GM19099 (cell line): ENCODE results near the gene SERPINA6.

Source experiments
- POLR2A ChIP-seq: IDR thresholded peaks from 3 replicates; pipeline ENCODE4 v1.6.1; 2011; ENCODE audit warnings: low read depth; ENCODE audit not compliant: insufficient read length; ENCODE audit errors: extremely low read depth

SERPINA6 gene

GRCh38 chr14:94360945-94361565 is 37.9 kb upstream of the SERPINA6 start:
- TF ChIP-seq POLR2A = no peak

DNA sequence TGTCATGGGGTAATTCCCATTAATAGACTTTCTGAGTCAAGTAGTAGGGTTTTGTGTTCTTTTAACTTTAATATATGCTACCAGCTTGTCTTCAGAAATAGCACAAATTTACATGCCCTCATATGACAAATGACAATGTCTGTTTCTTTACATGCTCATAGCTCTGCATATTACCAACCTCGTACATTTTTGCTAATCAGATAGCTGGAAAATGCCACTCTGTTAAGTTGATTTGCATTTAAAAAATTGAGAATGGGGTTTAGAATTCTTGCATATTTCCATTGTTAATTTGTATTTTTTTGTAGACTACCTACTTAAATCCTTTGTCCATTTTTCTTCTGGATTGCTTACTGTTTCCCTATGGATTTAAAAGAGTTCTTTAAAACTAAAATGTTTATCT is 34.0 kb upstream of the SERPINA6 start:
- no peak for TF ChIP-seq POLR2A

GRCh38 chr14:94356379-94357056 is 33.4 kb upstream of the SERPINA6 start:
- no peak for TF ChIP-seq POLR2A

DNA sequence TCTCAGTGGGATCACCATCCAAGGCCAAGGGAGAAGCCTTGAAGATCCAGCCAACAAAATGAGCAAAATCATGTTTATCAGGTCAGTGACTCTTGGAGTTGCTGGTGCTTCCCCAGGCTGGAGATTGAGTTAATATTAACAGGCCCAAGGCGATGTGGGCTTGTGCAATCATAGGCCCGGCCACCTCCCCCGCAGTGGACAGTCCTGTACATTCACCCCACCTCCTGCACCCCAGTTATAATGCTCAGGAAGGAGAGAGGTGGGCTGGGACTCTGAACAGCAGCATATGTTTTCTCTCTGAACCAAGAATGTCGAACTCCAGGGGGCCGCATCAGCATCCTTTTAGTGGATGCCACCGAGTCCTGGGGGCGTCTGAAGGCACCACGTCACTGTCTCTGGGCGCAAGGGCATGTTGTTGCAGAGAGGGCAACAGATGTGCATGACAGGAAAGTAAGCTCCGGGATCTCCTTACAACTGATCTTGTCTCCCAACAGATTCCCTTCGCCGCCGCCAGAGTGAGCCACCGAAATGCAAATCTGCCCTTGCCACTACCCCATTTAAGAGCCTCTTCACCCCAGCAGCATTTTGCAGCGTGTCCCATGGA is 32.2 kb upstream of the SERPINA6 start:
- TF ChIP-seq POLR2A = peak; percentile 23

DNA sequence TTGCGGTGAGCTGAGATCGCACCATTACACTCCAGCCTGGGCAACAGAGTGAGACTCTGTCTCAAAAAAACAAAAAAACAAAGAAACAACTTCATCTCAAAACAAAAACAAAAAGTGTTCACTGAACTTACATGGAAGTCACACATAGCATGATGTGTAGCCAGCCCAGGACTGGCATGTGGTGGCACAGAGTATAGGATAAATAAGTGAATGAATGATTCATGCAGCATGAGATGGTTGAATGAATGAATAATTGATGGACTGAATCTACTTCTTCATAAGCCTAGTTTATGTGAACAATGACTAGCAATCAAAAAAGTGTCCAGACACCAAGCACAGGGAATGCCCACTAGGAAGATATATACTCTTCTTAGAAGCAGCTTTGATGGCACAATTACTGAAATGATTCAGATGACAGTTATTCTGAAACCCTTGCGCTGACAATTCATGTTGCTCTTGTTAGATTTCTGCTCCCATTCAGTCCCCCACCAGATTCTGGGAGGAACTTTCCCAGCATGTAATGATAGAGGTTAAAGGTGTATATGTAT is 31.6 kb upstream of the SERPINA6 start:
- no peak for TF ChIP-seq POLR2A

GRCh38 chr14:94349276-94349675 is 26.1 kb upstream of the SERPINA6 start:
- no peak for TF ChIP-seq POLR2A

DNA sequence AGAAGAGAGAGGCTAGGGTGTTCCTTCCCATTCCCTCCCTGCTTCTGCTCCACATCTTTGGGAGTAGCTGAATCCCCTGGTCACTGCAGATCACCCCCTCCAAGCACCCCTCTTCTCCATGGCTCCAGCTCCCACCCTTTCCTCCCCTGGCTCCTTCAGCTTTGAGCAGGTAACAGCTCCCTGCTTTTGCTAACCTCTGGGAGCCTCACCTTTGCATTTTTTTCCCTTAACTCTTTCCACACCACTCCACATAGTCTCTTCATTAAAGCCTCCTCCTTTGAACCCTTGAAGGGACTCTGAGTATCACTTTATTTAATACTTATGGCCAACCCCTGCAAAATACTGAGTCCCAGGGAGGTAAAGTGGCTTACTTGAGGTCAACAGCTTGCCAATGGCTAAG is 25.7 kb upstream of the SERPINA6 start:
- TF ChIP-seq POLR2A = no peak

- TF ChIP-seq POLR2A = no peak
These were observed 23.7 kb upstream of the SERPINA6 start for GRCh38 chr14:94346841-94347240.

GRCh38 chr14:94346065-94346786 is 23.1 kb upstream of the SERPINA6 start:
- peak; percentile 34 for TF ChIP-seq POLR2A

GRCh38 chr14:94345344-94346064 is 22.4 kb upstream of the SERPINA6 start:
- no peak for TF ChIP-seq POLR2A

DNA sequence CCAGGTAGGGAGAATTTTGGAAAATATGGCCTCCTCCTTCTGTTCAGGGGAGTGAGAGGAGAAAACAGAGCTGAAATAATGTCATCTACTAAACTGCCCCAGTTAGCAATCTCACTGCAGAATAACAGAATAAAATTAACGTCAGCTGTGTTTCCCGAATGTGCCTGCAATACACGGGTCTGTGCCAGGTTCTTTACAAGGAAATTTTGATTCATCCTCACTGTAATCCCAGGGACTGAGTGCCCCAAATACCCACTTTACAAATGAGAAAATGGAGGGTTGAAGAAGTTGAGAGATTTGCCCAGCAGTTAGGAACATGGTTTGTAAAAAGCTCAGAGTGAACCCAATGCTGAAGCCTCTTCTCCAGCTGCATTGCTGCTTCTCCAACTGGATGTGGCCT is 21.3 kb upstream of the SERPINA6 start:
- no peak for TF ChIP-seq POLR2A

- no peak for TF ChIP-seq POLR2A
These were observed 20.3 kb upstream of the SERPINA6 start for GRCh38 chr14:94343238-94344005.

DNA sequence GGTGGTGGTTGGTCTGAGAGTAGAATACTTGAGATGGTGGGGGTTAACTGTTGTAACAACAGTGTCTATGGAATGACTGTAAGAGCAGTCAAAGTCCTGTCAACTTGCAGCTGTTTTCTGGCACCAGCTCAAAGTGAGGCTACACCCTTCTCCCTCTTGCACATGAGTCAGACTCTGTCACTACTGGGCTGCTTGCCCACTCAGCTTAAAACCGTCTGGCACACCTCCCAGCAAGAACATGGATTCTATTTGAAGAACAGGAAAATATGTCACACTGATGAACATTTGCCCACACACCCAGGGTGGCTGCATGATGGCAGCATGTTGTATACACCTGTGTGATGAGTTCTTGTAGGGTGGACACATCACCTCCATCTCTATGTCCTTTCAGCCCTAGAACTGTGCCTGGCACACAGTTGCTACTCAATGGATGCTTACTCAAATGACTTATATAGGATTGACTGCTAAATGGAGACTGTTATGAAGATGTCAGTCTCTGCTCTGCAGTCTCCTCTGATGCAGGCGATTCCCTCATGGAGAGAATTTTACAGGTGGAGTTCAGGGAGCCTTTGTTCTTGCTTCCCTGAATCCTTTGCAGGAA is 19.3 kb upstream of the SERPINA6 start:
- no peak for TF ChIP-seq POLR2A

GRCh38 chr14:94341656-94342333 is 18.7 kb upstream of the SERPINA6 start:
- no peak for TF ChIP-seq POLR2A

- no peak for TF ChIP-seq POLR2A
These were observed 17.4 kb upstream of the SERPINA6 start for GRCh38 chr14:94340533-94340932.
